ENCODE results near the gene EVI5.

EVI5 gene

GRCh38 chr1:92459871-92460320, 325.0 kb downstream of the EVI5 start:
- no peak for DNase-seq (ENCODE audit: low read depth)
- in situ Hi-C loops (cut with HindIII; ENCODE audit: low sequenced_read_pairs): no loop called here

More at GRCh38 chr1:92459871-92460320, 325.0 kb downstream of the EVI5 start:
- no peak overlapping the region for H3K4me3 ChIP-seq (ENCODE audit: low read depth, low read length)
- no peak for TF ChIP-seq CTCF (IDR thresholded peaks at IDR 0.05; ENCODE audit: low read depth, low read length, missing control alignments)
